HG03045 (cell line): ENCODE measurements around the gene FEM1C.

Experiments
- ATAC-seq: cut with Tn5 transposase; IDR thresholded peaks from one replicate; pipeline ENCODE4 v1.9.1; 2021; ENCODE audit warnings: mild to moderate bottlenecking, moderate library complexity; ENCODE audit not compliant: unreplicated experiment

FEM1C gene

GRCh38 chr5:115524199-115524847 is 20.3 kb downstream of the FEM1C start:
- ATAC-seq = no peak

GRCh38 chr5:115522832-115523403 is 21.7 kb downstream of the FEM1C start:
- no peak for ATAC-seq

- no peak for ATAC-seq
Measured at GRCh38 chr5:115520191-115520590, 24.4 kb downstream of the FEM1C start.

- ATAC-seq = no peak
Measured at GRCh38 chr5:115516372-115516771, 28.2 kb downstream of the FEM1C start.

- ATAC-seq = no peak
Measured at GRCh38 chr5:115514220-115514619, 30.4 kb downstream of the FEM1C start.

- ATAC-seq = no peak
Measured at GRCh38 chr5:115511632-115512031, 32.9 kb downstream of the FEM1C start.

GRCh38 chr5:115510145-115510645 is 34.4 kb downstream of the FEM1C start:
- no peak for ATAC-seq

GRCh38 chr5:115509547-115509946 is 35.0 kb downstream of the FEM1C start:
- ATAC-seq = no peak

- ATAC-seq = no peak
Measured at GRCh38 chr5:115507681-115508080, 36.9 kb downstream of the FEM1C start.

GRCh38 chr5:115503420-115503819 is 41.2 kb downstream of the FEM1C start:
- no peak for ATAC-seq

- no peak for ATAC-seq
Measured at GRCh38 chr5:115501464-115502210, 42.9 kb downstream of the FEM1C start.

GRCh38 chr5:115500225-115500624 is 44.4 kb downstream of the FEM1C start:
- no peak for ATAC-seq

- no peak for ATAC-seq
Measured at GRCh38 chr5:115496936-115497576, 47.5 kb downstream of the FEM1C start.

GRCh38 chr5:115494570-115495289 is 49.8 kb downstream of the FEM1C start:
- peak; percentile 52 for ATAC-seq

GRCh38 chr5:115490596-115490995 is 54.0 kb downstream of the FEM1C start:
- ATAC-seq = no peak

- no peak for ATAC-seq
Measured at GRCh38 chr5:115489733-115490132, 54.8 kb downstream of the FEM1C start.

GRCh38 chr5:115487756-115488155 is 56.8 kb downstream of the FEM1C start:
- peak; percentile 73 for ATAC-seq

GRCh38 chr5:115487168-115487567 is 57.4 kb downstream of the FEM1C start:
- ATAC-seq = no peak

GRCh38 chr5:115486728-115487127 is 57.8 kb downstream of the FEM1C start:
- no peak for ATAC-seq

- no peak for ATAC-seq
Measured at GRCh38 chr5:115484368-115484767, 60.2 kb downstream of the FEM1C start.

GRCh38 chr5:115480900-115481299 is 63.7 kb downstream of the FEM1C start:
- ATAC-seq = no peak
